Activated CD4-positive, alpha-beta T cell treated with anti-CD3 and anti-CD28 coated beads for 36 hours (primary cell): ENCODE data around the gene UAP1. TPM values are rescaled to one million over a fixed set of nuclear protein-coding genes. Genes with fewer than 3 reads are reported as not detected.

Experiments used
- ATAC-seq: fragments of 200-7000 bp; cut with Tn5 transposase; one replicate; pipeline ENCODE4 v1.10.0; 2021; ENCODE audit warnings: mild to moderate bottlenecking, moderate library complexity
- CTCF ChIA-PET: fragments of 350-600 bp; sonication (Branson Sonifier 250); formaldehyde crosslinking; loops from one replicate; lab custom pipeline; 2021; ENCODE audit warnings: antibody characterized with exemption; lab: Charles Lee
- POLR2A ChIA-PET: fragments of 350-600 bp; sonication (Branson Sonifier 250); formaldehyde crosslinking; loops from one replicate; lab custom pipeline; 2021; ENCODE audit warnings: antibody characterized with exemption, inconsistent platforms; lab: Charles Lee
- DNase-seq: peaks from one replicate; pipeline ENCODE4 v3.0.0-alpha.2; 2020
- H3K27ac Mint-ChIP-seq: one replicate; pipeline ENCODE4 v1.8.0; 2021; ENCODE audit warnings: mixed read lengths
- H3K27me3 Mint-ChIP-seq: one replicate; pipeline ENCODE4 v1.8.0; 2021; ENCODE audit warnings: mixed read lengths
- H3K36me3 Mint-ChIP-seq: one replicate; pipeline ENCODE4 v1.8.0; 2021; ENCODE audit warnings: low read depth, mixed read lengths
- H3K4me1 Mint-ChIP-seq: one replicate; pipeline ENCODE4 v1.8.0; 2021; ENCODE audit warnings: mixed read lengths
- H3K4me3 Mint-ChIP-seq: one replicate; pipeline ENCODE4 v1.8.0; 2021; ENCODE audit warnings: mild to moderate bottlenecking, moderate library complexity, mixed read lengths
- H3K9me3 Mint-ChIP-seq: one replicate; pipeline ENCODE4 v1.8.0; 2021; ENCODE audit warnings: low read depth, mixed read lengths
- intact Hi-C, 2 experiments: fragments of 100-400 bp; cut with DNase I in 1 of 2; cut with micrococcal nuclease in 1 of 2; formaldehyde crosslinking; loops; one replicate each; pipeline versions ENCODE4 v1.14.2 to v1.15.1; 2022 to 2024; cut with DNase I, micrococcal nuclease
- total RNA-seq, 2 experiments: library from RNA; stranded (reverse); gene quantifications; one replicate each; pipeline ENCODE4 v1.2.3, GENCODE V29; 2021

Gene UAP1
- 10 to 100 TPM; 29.7 to 34.8 TPM for total RNA-seq

- CTCF ChIA-PET, result no interaction called here
- intact Hi-C loops, result loop anchor here (1.0 to 10.0 kb wide), 8 partner anchors 65 to 1335 kb away; partner anchors contain the start of genes NUF2 (in 2 of the 2), UHMK1 (in 2 of the 2), ATF6 (in 1 of the 2) and HSD17B7 (in 1 of the 2)
- ATAC-seq (peak; percentile 31), DNase-seq (no peak)
- Mint-ChIP-seq H3K27me3 (no peaks in the 10 kb centered on the region), H3K36me3 (peaks cover 4% of the 10 kb centered on the region), H3K4me1 (peaks cover 35% of the 10 kb centered on the region), H3K9me3 (no peaks in the 10 kb centered on the region), H3K4me3 (peak within 1 kb of the TSS; percentile 79), H3K27ac (peak within 1 kb of the TSS; percentile 94)
- POLR2A ChIA-PET, result no interaction called here
Observed at GRCh38 chr1:162561616-162562469, at the start of gene UAP1. TSS of gene UAP1 (plus strand) at chr1:162561722. CDS start at chr1:162566069, 4,347 bp downstream.

- intact Hi-C loops, result no loop called here
- H3K4me1 Mint-ChIP-seq, result no peaks in the 10 kb centered on the region
- no peak for DNase-seq
- H3K9me3 Mint-ChIP-seq, result no peaks in the 10 kb centered on the region
- ChIA-PET POLR2A (no interaction called here), CTCF (interaction anchor here (0.6 to 3.8 kb wide), 2 partner anchors 10 to 16 kb away, joined by 3 to 14 read pairs; no protein-coding TSS in a partner anchor)
- no peak for ATAC-seq
- H3K4me3 Mint-ChIP-seq, result no peak overlapping the region
- peaks cover 34% of the 10 kb centered on the region for H3K36me3 Mint-ChIP-seq
- no peak overlapping the region for H3K27ac Mint-ChIP-seq
- H3K27me3 Mint-ChIP-seq, result no peaks in the 10 kb centered on the region
Observed at GRCh38 chr1:162527314-162527713, 34.2 kb upstream of the UAP1 start.

- ATAC-seq (no peak), DNase-seq (no peak)
- Mint-ChIP-seq H3K27me3 (no peaks in the 10 kb centered on the region), H3K9me3 (no peaks in the 10 kb centered on the region), H3K4me3 (no peak overlapping the region), H3K4me1 (no peaks in the 10 kb centered on the region), H3K36me3 (peaks cover 16% of the 10 kb centered on the region), H3K27ac (no peak overlapping the region)
- ChIA-PET CTCF (no interaction called here), POLR2A (no interaction called here)
- intact Hi-C loops, result no loop called here
Observed at GRCh38 chr1:162530307-162530987, 31.1 kb upstream of the UAP1 start.

- no peak for ATAC-seq
- Mint-ChIP-seq H3K9me3 (no peaks in the 10 kb centered on the region), H3K4me1 (no peaks in the 10 kb centered on the region), H3K27me3 (no peaks in the 10 kb centered on the region), H3K36me3 (peaks cover 14% of the 10 kb centered on the region), H3K27ac (no peak overlapping the region), H3K4me3 (no peak overlapping the region)
- DNase-seq, result no peak
- intact Hi-C loops, result no loop called here
- POLR2A ChIA-PET, result no interaction called here
- CTCF ChIA-PET, result no interaction called here
Observed at GRCh38 chr1:162530988-162531319, 30.6 kb upstream of the UAP1 start.

GRCh38 chr1:162535501-162535900 lies 26.0 kb upstream of the UAP1 start:
- Mint-ChIP-seq H3K4me1 (peaks cover 4% of the 10 kb centered on the region), H3K9me3 (no peaks in the 10 kb centered on the region), H3K27ac (no peak overlapping the region), H3K36me3 (peaks cover 6% of the 10 kb centered on the region), H3K27me3 (no peaks in the 10 kb centered on the region), H3K4me3 (no peak overlapping the region)
- DNase-seq, result no peak
- POLR2A ChIA-PET, result no interaction called here
- no peak for ATAC-seq
- intact Hi-C loops, result no loop called here
- CTCF ChIA-PET, result interaction anchor here (0.7 kb wide), 1 partner anchor 145 kb away, joined by 3 read pairs; no protein-coding TSS in a partner anchor

- ATAC-seq, result peak; percentile 71
- H3K36me3 Mint-ChIP-seq, result peaks cover 2% of the 10 kb centered on the region
- intact Hi-C loops, result no loop called here
- H3K4me1 Mint-ChIP-seq, result peaks cover 4% of the 10 kb centered on the region
- ChIA-PET POLR2A (no interaction called here), CTCF (interaction anchor here (0.6 to 3.2 kb wide), 2 partner anchors 10 to 626 kb away, joined by 3 to 14 read pairs; no protein-coding TSS in a partner anchor)
- H3K27me3 Mint-ChIP-seq, result no peaks in the 10 kb centered on the region
- H3K9me3 Mint-ChIP-seq, result no peaks in the 10 kb centered on the region
- DNase-seq, result peak; percentile 10
- no peak overlapping the region for H3K4me3 Mint-ChIP-seq
- peak overlapping the region; percentile 21 for H3K27ac Mint-ChIP-seq
Observed at GRCh38 chr1:162536511-162536910, 25.0 kb upstream of the UAP1 start.

- Mint-ChIP-seq H3K27me3 (no peaks in the 10 kb centered on the region), H3K36me3 (no peaks in the 10 kb centered on the region), H3K27ac (no peak overlapping the region), H3K4me3 (no peak overlapping the region), H3K4me1 (peaks cover 4% of the 10 kb centered on the region), H3K9me3 (no peaks in the 10 kb centered on the region)
- intact Hi-C loops, result no loop called here
- ChIA-PET POLR2A (no interaction called here), CTCF (interaction anchor here (0.7 to 3.2 kb wide), 3 partner anchors 11 to 56 kb away, joined by 3 to 14 read pairs (median 4); no protein-coding TSS in a partner anchor)
- DNase-seq (no peak), ATAC-seq (no peak)
Observed at GRCh38 chr1:162537216-162537615, 24.3 kb upstream of the UAP1 start.

GRCh38 chr1:162538815-162539431 lies 22.6 kb upstream of the UAP1 start:
- CTCF ChIA-PET, result interaction anchor here (3.2 kb wide), 1 partner anchor 13 kb away, joined by 14 read pairs; no protein-coding TSS in a partner anchor
- intact Hi-C loops, result no loop called here
- peak; percentile 27 for DNase-seq
- H3K27me3 Mint-ChIP-seq, result no peaks in the 10 kb centered on the region
- H3K9me3 Mint-ChIP-seq, result peaks cover 8% of the 10 kb centered on the region
- peak overlapping the region; percentile 60 for H3K27ac Mint-ChIP-seq
- peaks cover 4% of the 10 kb centered on the region for H3K4me1 Mint-ChIP-seq
- ATAC-seq, result peak; percentile 79
- POLR2A ChIA-PET, result no interaction called here
- H3K36me3 Mint-ChIP-seq, result no peaks in the 10 kb centered on the region
- H3K4me3 Mint-ChIP-seq, result no peak overlapping the region

GRCh38 chr1:162541619-162542141 lies 19.8 kb upstream of the UAP1 start:
- ATAC-seq (no peak), DNase-seq (no peak)
- ChIA-PET CTCF (no interaction called here), POLR2A (no interaction called here)
- H3K9me3 Mint-ChIP-seq, result peaks cover 10% of the 10 kb centered on the region
- no peaks in the 10 kb centered on the region for H3K27me3 Mint-ChIP-seq
- intact Hi-C loops, result no loop called here
- H3K36me3 Mint-ChIP-seq, result no peaks in the 10 kb centered on the region
- no peak overlapping the region for H3K4me3 Mint-ChIP-seq
- H3K4me1 Mint-ChIP-seq, result peaks cover 4% of the 10 kb centered on the region
- H3K27ac Mint-ChIP-seq, result no peak overlapping the region

GRCh38 chr1:162543228-162543627 lies 18.3 kb upstream of the UAP1 start:
- H3K36me3 Mint-ChIP-seq, result no peaks in the 10 kb centered on the region
- H3K4me1 Mint-ChIP-seq, result peaks cover 4% of the 10 kb centered on the region
- intact Hi-C loops, result no loop called here
- H3K4me3 Mint-ChIP-seq, result no peak overlapping the region
- no peak for ATAC-seq
- peaks cover 10% of the 10 kb centered on the region for H3K9me3 Mint-ChIP-seq
- H3K27ac Mint-ChIP-seq, result no peak overlapping the region
- POLR2A ChIA-PET, result no interaction called here
- H3K27me3 Mint-ChIP-seq, result no peaks in the 10 kb centered on the region
- no peak for DNase-seq
- CTCF ChIA-PET, result no interaction called here

GRCh38 chr1:162548170-162548569 lies 13.4 kb upstream of the UAP1 start:
- Mint-ChIP-seq H3K4me3 (no peak overlapping the region), H3K4me1 (no peaks in the 10 kb centered on the region), H3K9me3 (peaks cover 7% of the 10 kb centered on the region), H3K27me3 (no peaks in the 10 kb centered on the region), H3K36me3 (no peaks in the 10 kb centered on the region), H3K27ac (no peak overlapping the region)
- intact Hi-C loops, result no loop called here
- DNase-seq, result no peak
- ChIA-PET POLR2A (no interaction called here), CTCF (no interaction called here)
- ATAC-seq, result no peak
